RKO (cell line): ENCODE data around the gene GSTM5.
"Not testable (repeated sequence)": the region's sequence is repeated elsewhere in the genome, so short reads cannot be mapped to it uniquely, and the experiment has no call there.

ENCODE experiments used
- DNase-seq: peaks from one replicate; pipeline ENCODE4 v3.0.0-alpha.2; 2016; ENCODE audit warnings: low spot score

Gene GSTM5

DNA sequence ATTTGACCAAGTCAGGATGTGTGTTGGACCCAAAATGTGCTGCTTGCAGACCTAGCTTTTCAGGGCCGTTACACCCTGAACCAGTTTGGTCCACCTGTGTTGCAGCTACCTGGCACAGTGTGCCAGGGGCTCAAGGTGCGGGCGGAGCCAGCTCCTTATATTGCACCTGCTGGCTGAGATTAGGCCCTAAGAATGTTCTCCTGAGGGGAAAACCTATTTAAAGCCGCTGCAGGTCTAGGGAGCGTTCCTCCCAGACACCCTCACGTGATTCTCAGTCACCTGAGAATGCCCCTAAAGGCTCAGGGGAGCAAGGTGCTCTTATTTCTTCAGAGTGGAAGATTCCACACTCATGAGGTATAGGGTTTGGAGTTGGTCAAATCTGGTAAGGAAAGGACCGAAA, 16.8 kb downstream of the GSTM5 start:
- DNase-seq: no peak

DNA sequence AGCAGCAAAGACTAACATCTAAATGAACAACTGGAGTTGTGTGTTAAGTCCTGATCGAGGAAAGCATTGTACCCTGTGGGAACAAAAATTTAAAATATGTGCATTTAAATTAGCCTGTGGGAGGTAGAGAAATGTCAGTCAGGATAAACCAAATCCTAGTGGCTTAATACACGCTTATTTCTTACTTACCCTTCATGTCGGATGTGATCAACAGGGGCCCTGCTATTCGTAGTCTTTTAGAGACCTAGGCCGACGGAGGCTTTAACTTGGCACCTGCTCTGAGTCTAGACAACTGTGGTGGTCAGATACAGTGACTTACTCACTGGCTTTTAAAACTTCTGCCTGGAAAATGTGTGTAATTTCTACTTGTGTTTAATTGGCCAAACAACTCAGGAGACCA, 18.6 kb downstream of the GSTM5 start:
- no peak for DNase-seq

DNA sequence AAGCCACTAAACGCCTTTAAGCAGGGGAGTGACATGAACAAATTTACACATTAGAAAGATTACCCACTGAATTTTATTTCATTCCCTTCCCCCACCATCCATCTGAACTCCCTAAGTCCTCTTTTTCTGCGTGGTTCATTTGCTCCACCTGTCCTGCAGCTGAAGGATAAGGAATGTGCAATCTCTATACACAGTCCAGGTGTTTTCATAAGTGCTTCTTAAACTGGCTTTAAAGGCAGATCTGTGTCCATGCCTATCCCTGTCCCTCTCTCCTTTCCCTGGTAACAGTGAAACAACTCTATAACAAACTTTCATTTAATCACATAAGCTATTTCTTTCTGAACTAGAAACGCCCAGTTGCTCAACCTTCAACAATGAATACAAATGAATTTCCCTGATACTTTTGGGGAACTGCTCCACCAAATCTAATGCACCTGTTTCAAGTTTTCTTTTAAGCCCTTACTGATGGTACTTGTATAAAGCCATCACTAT, 20.4 kb downstream of the GSTM5 start:
- DNase-seq: no peak

DNA sequence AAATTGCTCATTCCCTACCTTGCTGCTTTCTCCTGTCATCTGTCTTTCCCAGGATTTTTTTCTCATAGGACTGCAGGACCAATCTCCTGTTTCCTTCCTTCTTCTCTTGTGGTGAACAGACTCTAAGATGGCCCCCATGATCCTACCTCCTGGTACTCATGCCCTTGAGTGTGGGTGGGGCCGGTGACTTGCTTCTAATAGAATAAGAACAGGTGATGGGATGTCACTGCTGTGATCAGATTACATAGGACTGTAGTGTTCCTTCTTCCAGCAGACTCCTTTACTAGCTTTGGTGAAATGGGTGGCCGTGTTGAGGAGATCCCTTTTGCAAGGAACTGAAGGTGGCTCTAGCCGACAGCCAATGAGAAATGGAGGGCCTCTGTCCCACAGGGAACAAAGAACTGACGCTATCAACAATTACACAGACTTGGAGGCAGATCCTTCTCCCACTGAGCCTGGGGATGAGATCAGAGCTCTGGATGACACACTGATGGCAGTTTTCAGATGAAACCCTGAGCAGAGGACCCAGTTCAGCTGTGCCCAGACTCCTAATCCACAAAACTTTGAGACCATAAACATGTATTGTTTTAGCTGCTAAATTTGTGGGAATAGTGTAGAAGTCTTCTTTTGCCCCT, 21.3 kb downstream of the GSTM5 start:
- DNase-seq: no peak

DNA sequence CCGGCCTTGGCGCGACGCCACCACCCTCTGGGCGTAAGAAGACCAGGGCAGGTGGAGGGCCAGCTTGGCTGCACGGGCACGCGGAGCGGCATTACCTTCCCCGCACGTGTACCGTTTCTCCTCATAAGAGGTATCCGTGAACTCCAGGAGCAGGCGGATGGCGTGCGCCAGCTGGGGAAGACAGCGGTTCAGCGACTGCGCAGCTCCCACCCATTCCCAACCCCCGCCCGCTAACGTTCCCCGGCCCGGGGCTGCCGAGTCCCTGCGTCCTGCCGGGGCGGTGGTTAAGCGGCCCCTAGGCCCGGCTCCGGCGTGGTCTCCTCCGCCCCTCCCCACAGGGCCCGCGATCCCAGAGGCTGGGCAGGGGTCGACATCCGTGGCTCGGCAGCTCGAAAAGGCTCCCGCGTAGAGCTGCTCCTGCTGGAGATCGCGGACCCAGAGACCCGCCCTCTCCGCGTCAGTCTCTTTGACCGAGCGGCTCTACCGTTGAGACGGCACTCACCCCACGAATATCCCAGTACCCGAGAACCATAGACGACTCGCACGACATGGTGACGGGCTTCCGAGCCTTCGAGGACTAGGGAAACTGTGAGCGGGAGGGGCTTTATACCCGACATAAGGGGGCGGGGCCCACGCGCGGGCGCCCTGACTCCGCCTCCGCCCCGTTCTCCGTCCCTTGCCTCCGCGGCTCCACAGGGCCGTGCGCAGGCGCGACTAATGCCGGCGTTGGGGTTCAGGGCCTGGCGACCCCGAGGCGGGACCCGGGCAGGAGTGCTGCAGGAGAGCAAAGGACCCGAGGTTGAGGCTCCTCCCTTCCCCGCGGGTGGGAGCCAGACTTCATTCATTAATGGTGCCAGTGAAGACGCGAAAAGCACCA, 27.9 kb downstream of the GSTM5 start:
- peak; percentile 55 for DNase-seq

DNA sequence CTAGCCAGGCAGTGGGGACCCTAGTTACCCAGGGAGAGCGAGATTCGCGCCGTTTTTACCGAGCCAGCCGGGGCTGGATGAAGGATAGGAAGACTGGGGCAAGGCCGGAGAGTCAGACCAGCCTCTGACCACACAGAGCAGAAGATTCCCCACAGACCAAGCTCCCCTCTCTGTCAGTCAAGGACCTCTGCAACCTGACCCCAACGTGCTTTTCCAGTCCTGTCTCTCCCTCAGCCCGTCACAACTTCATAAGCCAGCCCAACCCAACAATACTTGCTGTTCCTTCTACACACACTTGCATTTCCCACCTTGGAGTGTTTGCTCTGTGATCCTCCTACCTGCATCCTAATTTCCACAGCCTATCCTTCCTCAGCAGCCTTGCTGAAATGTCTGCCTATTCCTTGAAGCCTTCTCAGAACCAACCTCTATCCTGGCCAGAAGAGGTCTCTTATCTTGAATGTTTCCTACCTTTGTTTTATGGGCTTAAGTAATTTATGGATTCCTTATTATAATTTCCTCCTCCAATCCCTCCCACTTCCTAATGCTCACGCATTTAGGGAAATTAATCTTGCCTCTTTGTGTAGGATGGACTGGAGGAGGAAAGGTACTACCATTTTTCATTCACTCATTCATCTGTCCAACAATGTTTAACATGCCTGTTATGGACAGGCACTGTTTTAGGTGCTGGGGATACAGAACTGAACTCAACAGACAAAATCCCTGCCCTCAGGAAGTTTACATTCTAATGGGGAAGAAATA, 28.7 kb downstream of the GSTM5 start, which contains the start of gene GSTM3:
Gene GSTM3, minus strand, starts transcription at position 424 of the 759 bp plus-strand sequence. CDS start 751 bp downstream, outside the sequence.
- DNase-seq: no peak

DNA sequence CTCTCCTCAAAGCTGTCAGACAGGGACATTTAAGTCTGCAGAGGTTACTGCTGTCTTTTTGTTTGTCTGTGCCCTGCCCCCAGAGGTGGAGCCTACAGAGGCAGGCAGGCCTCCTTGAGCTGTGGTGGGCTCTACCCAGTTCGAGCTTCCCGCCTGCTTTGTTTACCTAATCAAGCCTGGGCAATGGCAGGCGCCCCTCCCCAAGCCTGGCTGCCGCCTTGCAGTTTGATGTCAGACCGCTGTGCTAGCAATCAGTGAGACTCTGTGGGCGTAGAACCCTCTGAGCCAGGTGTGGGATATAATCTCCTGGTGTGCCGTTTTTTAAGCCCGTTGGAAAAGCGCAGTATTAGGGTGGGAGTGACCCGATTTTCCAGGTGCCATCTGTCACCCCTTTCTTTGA, 36.3 kb downstream of the GSTM5 start:
- not testable (repeated sequence) for DNase-seq

DNA sequence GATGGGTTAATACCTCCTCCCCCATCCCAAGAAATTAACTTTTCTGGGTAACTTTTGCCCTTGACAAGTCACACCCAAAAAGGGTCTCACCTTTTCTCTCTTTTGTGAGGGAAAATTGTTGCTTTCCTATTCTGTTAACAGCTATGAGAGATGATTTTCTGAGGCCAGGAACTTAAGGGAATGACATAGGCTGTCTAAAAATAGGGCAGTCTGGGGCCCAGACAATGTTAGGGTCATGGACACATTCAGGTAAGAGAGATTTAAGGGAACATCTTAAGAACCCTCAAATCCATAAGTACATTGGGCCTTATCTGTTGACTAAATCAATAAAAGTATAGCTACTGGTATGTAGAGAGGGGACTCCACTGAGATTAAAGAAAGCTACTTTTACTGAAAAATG, 37.2 kb downstream of the GSTM5 start:
- DNase-seq: no peak

DNA sequence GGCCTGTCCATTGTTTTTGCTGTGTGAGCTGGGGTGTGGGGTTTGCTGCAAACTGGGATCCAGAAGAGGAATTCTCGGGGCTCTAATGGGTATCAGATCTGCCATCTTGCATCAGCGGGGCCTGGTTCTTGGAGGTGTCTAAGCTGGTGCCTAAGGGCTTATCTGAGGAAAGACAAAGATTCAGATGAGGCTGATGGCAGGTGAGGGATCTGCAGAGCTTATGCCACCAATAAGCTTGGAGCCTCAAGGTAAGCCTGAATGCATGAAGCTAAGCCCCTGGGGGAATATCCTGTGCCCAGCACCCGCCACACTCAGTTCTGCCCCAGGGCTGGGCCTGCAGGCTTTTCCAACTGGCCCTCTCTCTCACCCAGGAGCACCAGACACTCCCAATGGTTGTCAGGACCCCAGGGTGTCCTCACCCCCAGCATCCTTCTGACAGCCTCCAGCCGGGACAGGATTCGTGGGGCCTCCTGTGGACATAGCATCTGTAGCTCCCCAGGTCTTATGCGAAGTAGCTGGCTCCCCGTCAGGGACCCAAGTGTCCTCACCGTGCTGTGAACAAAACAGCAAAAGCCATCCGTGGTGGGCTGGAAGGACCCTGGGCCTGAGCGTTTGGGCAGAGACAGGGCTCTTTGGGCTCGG, 38.3 kb downstream of the GSTM5 start:
- no peak for DNase-seq

DNA sequence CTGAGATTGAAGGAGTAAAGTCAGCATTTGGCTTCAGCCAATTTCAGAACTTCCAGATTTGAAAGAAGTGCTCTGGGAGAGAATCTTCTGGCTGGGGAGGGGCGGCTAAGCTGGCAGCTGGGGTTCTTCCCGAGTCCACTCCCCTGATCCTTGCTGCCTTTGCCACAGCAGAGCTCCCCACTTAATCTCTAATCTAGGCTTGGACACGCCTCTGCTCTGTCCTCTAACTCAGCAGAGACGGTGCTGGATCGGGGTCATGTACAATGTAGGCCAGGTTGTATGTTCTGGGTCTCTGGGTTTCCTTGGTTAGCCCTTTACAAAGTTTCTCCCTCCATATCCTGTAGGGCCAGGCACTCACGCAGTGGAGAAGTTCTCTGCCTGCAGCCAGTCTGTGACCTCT, 38.9 kb downstream of the GSTM5 start:
- DNase-seq: no peak

DNA sequence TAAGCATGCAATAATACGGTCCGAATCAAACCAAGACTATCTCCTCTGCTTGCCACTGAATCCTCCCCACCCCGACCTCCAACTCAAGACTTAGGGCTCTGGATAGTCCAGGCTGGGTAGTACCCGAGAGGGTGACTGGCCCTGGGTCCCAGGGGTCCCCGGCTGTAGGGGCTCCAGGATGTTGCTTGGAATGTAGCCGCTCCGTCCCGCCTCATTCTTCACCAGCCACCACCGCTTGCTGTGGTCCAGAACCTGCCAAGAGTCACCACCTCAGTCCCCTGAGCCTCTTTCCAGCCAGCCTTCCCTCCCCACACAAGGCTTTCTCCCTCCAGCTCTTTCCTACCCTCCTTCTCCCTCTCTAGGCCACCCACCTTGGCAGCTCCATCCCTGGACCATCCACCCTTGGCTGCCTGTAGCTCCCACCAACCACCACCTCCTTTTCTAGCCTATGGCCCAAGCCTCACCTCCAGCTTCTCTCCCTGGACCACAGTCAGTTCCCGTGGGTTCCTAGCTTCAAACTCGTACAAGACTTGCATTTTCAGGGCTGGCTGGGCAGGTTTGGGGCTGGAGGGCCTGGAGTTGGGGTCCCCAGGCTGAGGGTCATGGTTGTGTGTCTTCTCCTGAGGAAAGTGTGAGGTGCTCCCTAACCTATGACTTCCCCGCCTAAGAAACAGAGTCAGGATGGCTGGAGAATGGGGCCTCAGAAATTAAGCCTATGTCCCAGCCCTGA, 39.6 kb downstream of the GSTM5 start:
- DNase-seq: no peak

DNA sequence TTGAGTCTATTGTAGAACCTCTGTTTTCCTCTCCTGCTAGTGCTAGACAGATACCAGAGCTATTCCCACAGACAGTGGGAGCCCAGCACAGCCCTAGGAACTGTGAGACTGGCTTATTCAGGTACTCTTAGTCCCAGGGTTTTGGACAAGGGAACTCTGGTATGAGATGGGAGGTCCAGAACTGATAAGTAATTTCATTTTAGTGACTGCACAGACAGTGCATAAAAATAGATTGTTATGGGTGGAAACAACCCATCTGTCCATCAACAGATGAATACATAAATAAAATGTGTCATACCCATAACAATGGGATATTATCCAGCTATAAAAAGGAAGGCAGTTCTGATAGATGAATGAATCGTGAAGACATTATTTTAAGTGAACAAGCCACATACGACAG, 42.7 kb downstream of the GSTM5 start:
- DNase-seq: no peak

DNA sequence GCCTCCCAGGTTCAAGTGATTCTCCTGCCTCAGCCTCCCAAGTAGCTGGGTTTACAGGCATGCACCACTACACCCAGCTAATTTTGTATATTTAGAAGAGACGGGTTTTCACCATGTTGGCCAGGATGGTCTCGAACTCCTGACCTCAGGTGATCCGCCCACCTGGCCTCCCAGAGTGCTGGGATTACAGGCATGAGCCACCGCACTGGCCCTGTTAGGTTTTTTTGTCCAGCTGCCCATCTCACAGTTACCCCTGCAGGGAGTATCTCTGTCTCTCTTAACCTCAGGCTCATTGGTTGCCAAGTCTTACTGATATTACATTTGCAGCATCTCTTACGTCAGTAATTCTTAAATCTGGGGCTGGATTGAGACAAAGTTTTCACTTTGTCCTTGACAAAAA, 44.3 kb downstream of the GSTM5 start:
- DNase-seq: not testable (repeated sequence)

DNA sequence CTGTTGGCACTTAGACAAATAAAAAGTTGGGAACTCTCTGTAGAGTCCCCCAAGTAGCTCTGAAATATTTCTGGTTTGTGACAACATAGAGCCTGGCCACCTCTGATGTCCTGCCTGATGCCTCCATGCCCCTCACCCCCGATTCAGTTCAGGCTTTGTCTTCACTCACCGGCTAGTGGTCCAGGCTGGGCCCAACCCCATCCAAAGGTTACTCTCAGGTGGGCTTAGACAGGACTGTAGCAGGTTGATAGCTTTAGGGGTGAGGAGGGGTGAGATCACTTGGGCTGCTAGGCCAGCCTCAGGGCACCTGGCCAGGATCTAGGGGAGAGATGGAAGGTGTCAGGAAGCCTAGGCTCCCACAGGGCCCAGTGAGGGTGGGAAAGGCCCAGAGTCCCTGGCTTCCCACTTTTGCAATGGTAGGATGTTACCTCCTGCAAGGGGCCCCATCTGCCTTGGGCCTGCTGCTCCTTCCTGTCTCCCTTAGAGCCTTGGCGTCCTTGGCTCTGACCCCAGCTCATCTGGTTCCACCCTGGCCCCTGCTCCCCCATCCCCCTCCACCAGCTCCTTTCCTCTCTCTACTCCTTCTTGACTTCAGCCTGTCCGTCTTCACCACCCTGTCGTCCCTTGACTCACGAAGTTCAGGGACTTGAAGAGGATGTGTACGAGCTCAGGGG, 44.9 kb downstream of the GSTM5 start:
- DNase-seq: no peak

DNA sequence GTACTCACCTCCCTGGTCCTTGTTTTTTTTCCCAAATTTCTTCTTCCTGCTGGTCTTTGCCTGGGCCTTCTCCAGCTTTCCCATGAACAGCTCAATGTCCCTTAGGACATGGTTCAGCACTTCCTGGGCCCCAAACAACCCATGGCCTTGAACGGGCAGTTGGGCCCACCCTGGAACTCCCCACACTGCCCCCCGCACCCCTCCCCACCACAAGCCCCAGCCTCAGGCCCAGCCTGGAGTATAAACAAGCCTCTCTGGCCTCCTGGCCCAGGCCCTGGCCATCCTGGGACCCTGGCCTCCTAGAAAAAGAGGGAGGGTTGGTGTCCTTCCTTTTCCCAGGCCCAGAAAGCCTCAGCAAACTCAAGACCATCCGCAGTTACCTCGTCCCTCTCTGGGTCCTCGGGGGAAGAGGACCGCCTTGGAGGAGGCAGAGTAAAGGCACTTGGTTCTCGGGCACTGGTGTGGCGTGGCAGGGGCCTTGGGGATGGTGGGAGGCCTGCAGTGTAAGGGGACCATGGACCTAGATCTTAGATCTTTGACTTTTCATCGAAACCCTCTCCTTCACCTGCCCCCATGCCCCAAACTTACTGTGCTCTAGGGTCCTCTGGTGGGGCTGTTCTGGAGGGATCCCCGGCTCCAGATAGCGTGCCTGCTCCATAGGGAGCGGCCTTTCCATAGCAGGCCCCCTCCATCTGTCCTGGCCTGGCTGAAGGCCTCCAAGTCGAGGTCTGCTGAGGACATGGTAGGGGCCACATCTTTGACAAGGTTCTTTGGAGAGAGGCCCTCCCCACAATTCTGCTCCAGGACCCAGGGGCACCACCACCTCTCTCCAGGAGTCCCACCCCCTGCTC, 46.1 kb downstream of the GSTM5 start:
- no peak for DNase-seq

DNA sequence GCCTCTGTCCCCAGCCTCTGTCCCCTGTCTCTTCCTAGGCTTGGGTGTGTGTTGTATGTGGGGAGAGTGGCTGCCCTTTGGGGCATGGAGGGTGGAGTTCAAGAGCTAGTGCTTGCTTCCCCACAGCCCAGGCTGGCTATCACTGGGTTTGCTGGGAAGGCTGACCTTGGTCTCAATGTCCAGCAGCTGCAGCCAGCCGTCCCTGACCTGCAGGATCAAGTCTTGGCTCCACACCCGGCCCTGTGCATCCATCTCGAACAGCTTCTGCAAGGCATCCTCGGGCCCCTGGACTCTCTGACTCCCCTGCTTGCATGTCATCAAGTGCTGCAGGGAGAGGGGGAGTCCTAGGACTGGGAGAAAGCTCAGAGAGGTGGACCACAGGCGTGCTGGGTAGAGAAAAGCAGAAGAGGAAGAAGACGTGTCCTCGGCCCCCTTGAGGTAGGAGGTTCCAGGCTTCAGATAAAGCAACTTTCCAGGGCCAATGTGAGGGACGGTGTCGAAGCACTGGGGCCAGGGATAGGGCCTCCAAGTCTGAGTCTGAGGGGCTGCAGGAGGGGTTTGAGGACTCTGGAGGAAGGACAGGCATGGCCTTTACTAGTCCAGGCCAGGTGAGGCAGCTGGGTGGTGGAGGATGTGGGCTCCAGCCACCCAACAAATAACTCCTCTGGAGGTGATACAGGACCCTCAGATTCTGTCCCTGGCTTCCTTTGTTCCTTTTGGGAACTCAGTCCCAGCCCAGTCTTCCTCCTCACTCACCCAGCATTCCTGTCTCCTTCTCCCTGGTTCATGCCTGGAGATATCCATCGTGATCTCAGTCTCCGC, 47.7 kb downstream of the GSTM5 start:
- DNase-seq: no peak

DNA sequence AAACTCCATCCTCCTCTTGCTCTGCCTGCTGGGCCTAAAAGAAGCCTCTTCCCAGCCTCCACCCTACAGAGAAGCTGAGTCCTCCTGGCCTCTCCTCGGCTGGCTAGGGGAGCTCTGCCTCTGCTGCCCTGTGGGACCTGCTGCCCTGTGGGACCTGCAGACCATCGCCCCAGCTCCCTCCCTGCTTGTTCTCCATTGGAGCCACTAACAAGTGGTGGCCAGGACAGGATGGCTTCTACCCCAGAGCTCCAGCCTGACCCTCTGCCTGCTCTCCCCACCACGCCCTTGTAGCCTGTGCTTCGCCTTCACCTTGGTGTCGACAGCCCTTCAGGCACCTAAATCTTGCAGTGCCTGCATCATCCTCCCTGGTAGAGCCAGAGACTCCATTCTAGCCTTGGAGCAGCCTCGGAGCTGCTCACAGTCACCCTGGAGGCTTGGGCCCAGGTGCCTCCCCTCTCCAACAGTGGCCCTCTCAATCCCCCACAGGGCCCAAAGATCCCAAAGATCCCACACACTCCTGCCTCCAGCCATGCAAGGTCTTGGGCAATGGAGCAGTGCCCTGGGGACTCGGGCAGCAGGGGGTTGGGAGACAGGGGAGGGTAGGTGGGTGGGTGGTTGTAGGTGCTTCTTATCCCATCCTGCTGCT, 48.7 kb downstream of the GSTM5 start:
- DNase-seq: no peak

DNA sequence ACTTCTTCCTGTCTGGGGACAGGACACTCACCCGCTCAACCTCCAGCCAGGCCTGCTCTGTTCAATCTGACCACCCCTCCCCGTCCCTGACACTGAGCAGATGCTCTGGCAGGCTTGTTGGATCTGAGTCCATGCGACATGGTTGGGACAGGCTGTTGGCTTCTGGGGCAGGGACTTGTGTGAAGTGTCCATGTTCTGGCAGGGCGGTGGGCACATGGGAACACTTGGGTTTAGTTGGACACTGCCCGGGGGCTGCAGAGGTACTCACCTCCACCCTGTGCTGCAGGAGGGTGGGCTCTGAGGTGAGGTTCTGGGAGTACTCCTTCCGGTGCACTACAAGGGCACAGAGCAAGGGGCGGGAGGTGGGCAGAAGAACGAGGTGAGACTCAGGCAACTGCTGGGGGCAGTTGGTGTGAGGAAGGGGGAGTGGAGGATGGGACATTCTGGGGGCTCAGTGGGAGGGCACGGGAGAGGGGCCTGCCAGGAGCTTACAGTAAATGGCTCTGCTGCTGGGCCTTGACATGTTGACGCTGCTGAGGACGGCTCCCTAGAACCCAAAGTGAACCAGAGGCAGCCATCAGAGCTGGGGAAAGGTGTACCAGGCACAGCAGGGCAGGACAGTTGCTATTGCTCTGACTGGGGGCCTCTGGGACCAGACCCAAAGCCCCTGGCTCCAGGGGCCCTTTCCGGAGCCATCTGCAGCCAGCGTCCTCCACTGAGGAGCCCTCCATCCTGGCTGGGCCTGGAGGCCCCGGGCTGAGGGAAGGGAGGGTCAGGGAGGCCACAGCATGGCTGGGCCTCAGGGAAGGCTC, 49.4 kb downstream of the GSTM5 start:
- DNase-seq: no peak
